Lower leg skin (tissue), 3 donors: ENCODE results near the gene MGMT.

Source experiments
- CTCF ChIP-seq, 3 donors: fragments of 450-650 bp; IDR thresholded peaks; one replicate each; pipeline ENCODE4 v1.5.1; 2016; ENCODE audit warnings: antibody characterized with exemption in 3 of 3, mild to moderate bottlenecking in 3 of 3, moderate library complexity in 2 of 3
- POLR2A ChIP-seq, 2 donors: fragments of 450-650 bp; IDR thresholded peaks; one replicate each; pipeline ENCODE4 v1.6.1; 2016 to 2017; ENCODE audit warnings: antibody characterized with exemption in 2 of 2, mild to moderate bottlenecking in 1 of 2, moderate library complexity in 1 of 2

- TF ChIP-seq CTCF (IDR thresholded peaks at IDR 0.05) (no peak), POLR2A (IDR thresholded peaks at IDR 0.05) (no peak)
Measured at GRCh38 chr10:129704786-129705525, 237.9 kb downstream of the MGMT start.
